CD14-positive monocyte (primary cell): Measurements from ENCODE around the gene DLGAP4. TPM values are rescaled to one million over a fixed set of nuclear protein-coding genes. Genes with fewer than 3 reads are reported as not detected.

ENCODE experiments used
- DNase-seq, 3 donors: peaks; one replicate each; pipeline ENCODE4 v3.0.0-alpha.2; 2011 to 2022
- H2AFZ ChIP-seq: 2 replicates; pipeline ENCODE4 v1.6.0; 2012; ENCODE audit warnings: mild to moderate bottlenecking, low read depth, low read length, inconsistent platforms; ENCODE audit not compliant: insufficient read depth, poor library complexity, severe bottlenecking
- H3K27ac ChIP-seq, 2 donors: 1 replicate in 1 of 2; 2 replicates in 1 of 2; pipeline ENCODE4 v1.5.1; 2012 to 2013; ENCODE audit warnings: low read length in 2 of 2, control low read depth in 1 of 2, inconsistent platforms in 1 of 2, low read depth in 1 of 2, mild to moderate bottlenecking in 1 of 2
- H3K27me3 ChIP-seq, 2 donors: one replicate each; pipeline versions ENCODE4 v1.6.0 to v1.6.1; 2011 to 2013; ENCODE audit warnings: low read length in 2 of 2; ENCODE audit not compliant: control insufficient read depth in 2 of 2, insufficient read depth in 2 of 2
- H3K36me3 ChIP-seq, 2 donors: replicated peaks in 1 of 2; 1 replicate in 1 of 2; 2 replicates in 1 of 2; pipeline versions ENCODE4 v1.5.1 to v1.6.1; 2012 to 2013; ENCODE audit warnings: low read length in 2 of 2, control low read depth in 1 of 2, inconsistent platforms in 1 of 2, mild to moderate bottlenecking in 1 of 2; ENCODE audit not compliant: insufficient read depth in 2 of 2, control insufficient read depth in 1 of 2
- H3K4me1 ChIP-seq, 2 donors: 1 replicate in 1 of 2; 2 replicates in 1 of 2; pipeline versions ENCODE4 v1.5.1 to v1.6.1; 2012 to 2013; ENCODE audit warnings: low read length in 2 of 2, control low read depth in 1 of 2, inconsistent platforms in 1 of 2, mild to moderate bottlenecking in 1 of 2, moderate library complexity in 1 of 2; ENCODE audit not compliant: insufficient read depth in 2 of 2, control insufficient read depth in 1 of 2
- H3K4me2 ChIP-seq: replicated peaks from 2 replicates; pipeline ENCODE3; 2012; ENCODE audit warnings: low read length, moderate library complexity, mild to moderate bottlenecking; ENCODE audit not compliant: poor library complexity, severe bottlenecking; ENCODE audit errors: extremely low read depth
- H3K4me3 ChIP-seq, 3 experiments: fragments of 200-600 bp in 1 of 3; sonication (generic) in 1 of 3; replicated peaks in 1 of 3; 1 replicate in 2 of 3; 2 replicates in 1 of 3; pipeline ENCODE4 v1.5.1; 2011 to 2013; ENCODE audit warnings: low read length in 3 of 3, mild to moderate bottlenecking in 3 of 3, control low read depth in 2 of 3, low read depth in 2 of 3, inconsistent platforms in 1 of 3, moderate library complexity in 1 of 3
- H3K79me2 ChIP-seq: 2 replicates; pipeline ENCODE4 v1.6.0; 2012; ENCODE audit warnings: mild to moderate bottlenecking, control low read depth, inconsistent platforms, low read length, moderate library complexity; ENCODE audit not compliant: insufficient read depth
- H3K9ac ChIP-seq: 2 replicates; pipeline ENCODE4 v1.6.0; 2017; ENCODE audit warnings: low read length, mild to moderate bottlenecking; ENCODE audit not compliant: insufficient read depth, poor library complexity, severe bottlenecking
- H3K9me3 ChIP-seq, 2 donors: replicated peaks in 1 of 2; 1 replicate in 1 of 2; 2 replicates in 1 of 2; pipeline versions ENCODE4 v1.5.1 to v1.6.1; 2012 to 2013; ENCODE audit warnings: low read length in 2 of 2, control low read depth in 1 of 2; ENCODE audit not compliant: control insufficient read depth in 1 of 2, insufficient read depth in 1 of 2
- H4K20me1 ChIP-seq: 2 replicates; pipeline ENCODE4 v1.6.0; 2012; ENCODE audit warnings: mild to moderate bottlenecking, low read length, control low read depth, moderate library complexity; ENCODE audit not compliant: insufficient read depth
- H3K27ac Mint-ChIP-seq, 7 donors: one replicate each; pipeline ENCODE4 v1.8.0; 2020; ENCODE audit warnings: mild to moderate bottlenecking in 7 of 7, mixed read lengths in 7 of 7, moderate library complexity in 6 of 7, inconsistent platforms in 2 of 7
- H3K27me3 Mint-ChIP-seq, 3 donors: one replicate each; pipeline ENCODE4 v1.8.0; 2021 to 2022; ENCODE audit warnings: low read depth in 3 of 3, mild to moderate bottlenecking in 3 of 3, mixed read lengths in 3 of 3, moderate library complexity in 3 of 3, inconsistent platforms in 1 of 3
- H3K36me3 Mint-ChIP-seq, 2 donors: one replicate each; pipeline ENCODE4 v1.8.0; 2020; ENCODE audit warnings: mixed read lengths in 2 of 2, inconsistent platforms in 1 of 2, mild to moderate bottlenecking in 1 of 2
- H3K4me1 Mint-ChIP-seq: one replicate; pipeline ENCODE4 v1.8.0; 2020; ENCODE audit warnings: mild to moderate bottlenecking, mixed read lengths
- H3K4me3 Mint-ChIP-seq, 2 donors: one replicate each; pipeline ENCODE4 v1.8.0; 2020; ENCODE audit warnings: mild to moderate bottlenecking in 2 of 2, mixed read lengths in 2 of 2, moderate library complexity in 1 of 2
- H3K9me3 Mint-ChIP-seq, 7 donors: one replicate each; pipeline ENCODE4 v1.8.0; 2020 to 2022; ENCODE audit warnings: mixed read lengths in 7 of 7, mild to moderate bottlenecking in 6 of 7, moderate library complexity in 6 of 7, inconsistent platforms in 2 of 7
- CTCF ChIP-seq: fragments of 200-600 bp; IDR thresholded peaks from one replicate; pipeline ENCODE4 v1.8.0; 2022; ENCODE audit warnings: antibody characterized with exemption, mild to moderate bottlenecking
- WGBS: methylation state at CpG from one replicate; pipeline ENCODE4 v1.1.5; 2013; ENCODE audit warnings: missing lambda C conversion rate; ENCODE audit not compliant: insufficient coverage; 5-methylcytosine and 5-hydroxymethylcytosine counted together
- intact Hi-C, 2 donors: fragments of 100-400 bp; cut with micrococcal nuclease; formaldehyde crosslinking; loops; one replicate each; pipeline versions ENCODE4 v1.15.0 to v1.15.1; 2023
- polyA plus RNA-seq, 3 donors: library from polyadenylated mRNA; depleted of rRNA in 1 of 3; unstranded in 2 of 3; stranded (reverse) in 1 of 3; fragments of 300-500 nt in 2 of 3; fragments of >200 nt in 1 of 3; fragmentation: Illumina TruSeq in 2 of 3; gene quantifications; 1 replicate in 2 of 3; 2 replicates in 1 of 3; pipeline ENCODE4 v1.2.3, GENCODE V29; 2012 to 2021

DLGAP4 gene
- polyA plus RNA-seq, 3 donors, result 9.9 to 52.7 (median 17.6) TPM

GRCh38 chr20:36400909-36401735, 95.0 kb downstream of the DLGAP4 start:
- Histone ChIP-seq H3K9me3 (peaks cover 0 to 2% of the 10 kb centered on the region in 2 donors), H3K9ac (no peak overlapping the region), H3K79me2 (no peaks in the 10 kb centered on the region), H3K27ac (no peak overlapping the region), H3K36me3 (no peaks in the 10 kb centered on the region), H4K20me1 (no peaks in the 10 kb centered on the region), H3K4me3 (no peak overlapping the region), H3K4me1 (no peaks in the 10 kb centered on the region), H3K4me2 (no peak overlapping the region), H2AFZ (no peak overlapping the region), H3K27me3 (no peaks in the 10 kb centered on the region)
- Mint-ChIP-seq H3K4me3 (no peak overlapping the region), H3K4me1 (no peaks in the 10 kb centered on the region), H3K9me3 (peaks cover 0 to 4% (median 0%) of the 10 kb centered on the region in 7 donors), H3K36me3 (no peaks in the 10 kb centered on the region), H3K27me3 (peaks cover 12 to 17% (median 15%) of the 10 kb centered on the region in 3 donors), H3K27ac (no peak overlapping the region)
- 42% methylated on average over 13 of the region's 18 CpGs for WGBS
- intact Hi-C loops, result no loop called here
- TF ChIP-seq CTCF, result no peak
- DNase-seq, result no peak

GRCh38 chr20:36402708-36403107, 96.6 kb downstream of the DLGAP4 start:
- intact Hi-C loops, result no loop called here
- Mint-ChIP-seq H3K27me3 (peaks cover 5 to 18% (median 17%) of the 10 kb centered on the region in 3 donors), H3K36me3 (no peaks in the 10 kb centered on the region), H3K27ac (no peak overlapping the region), H3K9me3 (peaks cover 0 to 3% (median 0%) of the 10 kb centered on the region in 7 donors), H3K4me3 (no peak overlapping the region), H3K4me1 (no peaks in the 10 kb centered on the region)
- H3K4me3 ChIP-seq, result no peak overlapping the region
- H2AFZ ChIP-seq, result no peak overlapping the region
- no peak overlapping the region for H3K27ac ChIP-seq
- no peaks in the 10 kb centered on the region for H3K27me3 ChIP-seq
- H3K79me2 ChIP-seq, result no peaks in the 10 kb centered on the region
- TF ChIP-seq CTCF, result no peak
- H4K20me1 ChIP-seq, result no peaks in the 10 kb centered on the region
- H3K9me3 ChIP-seq, result peaks cover 0 to 2% of the 10 kb centered on the region in 2 donors
- H3K4me1 ChIP-seq, result no peaks in the 10 kb centered on the region
- H3K36me3 ChIP-seq, result no peaks in the 10 kb centered on the region
- DNase-seq, result no peak
- 100% methylated on average over 1 of the region's 1 CpG for WGBS
- no peak overlapping the region for H3K9ac ChIP-seq
- no peak overlapping the region for H3K4me2 ChIP-seq
